ENCODE results near the gene MLYCD.

The MLYCD gene

GRCh38 chr16:83898463-83899271 is at the start of gene MLYCD:
Gene MLYCD (plus strand): TSS chr16:83899115. CDS start chr16:83899145, 30 bp downstream.
- DNase-seq (ENCODE audit: low spot score): peak; percentile 66

GRCh38 chr16:83849421-83849820 is 49.5 kb upstream of the MLYCD start:
- DNase-seq (ENCODE audit: low spot score): no peak

GRCh38 chr16:83850947-83851346 is 48.0 kb upstream of the MLYCD start:
- no peak for DNase-seq (ENCODE audit: low spot score)

- no peak for DNase-seq (ENCODE audit: low spot score)
Observed at GRCh38 chr16:83851473-83851872, 47.4 kb upstream of the MLYCD start.

GRCh38 chr16:83852774-83853173 is 46.1 kb upstream of the MLYCD start:
- DNase-seq (ENCODE audit: low spot score): no peak

- no peak for DNase-seq (ENCODE audit: low spot score)
Observed at GRCh38 chr16:83853834-83854233, 45.1 kb upstream of the MLYCD start.

GRCh38 chr16:83854420-83854819 is 44.5 kb upstream of the MLYCD start:
- DNase-seq (ENCODE audit: low spot score): no peak

- DNase-seq (ENCODE audit: low spot score): no peak
Observed at GRCh38 chr16:83856792-83857191, 42.1 kb upstream of the MLYCD start.

GRCh38 chr16:83859265-83859664 is 39.6 kb upstream of the MLYCD start:
- no peak for DNase-seq (ENCODE audit: low spot score)

GRCh38 chr16:83862661-83863060 is 36.3 kb upstream of the MLYCD start:
- DNase-seq (ENCODE audit: low spot score): no peak

GRCh38 chr16:83863682-83864081 is 35.2 kb upstream of the MLYCD start:
- DNase-seq (ENCODE audit: low spot score): no peak

- no peak for DNase-seq (ENCODE audit: low spot score)
Observed at GRCh38 chr16:83870830-83871229, 28.1 kb upstream of the MLYCD start.

GRCh38 chr16:83878838-83879237 is 20.1 kb upstream of the MLYCD start:
- DNase-seq (ENCODE audit: low spot score): no peak

GRCh38 chr16:83882163-83882885 is 16.6 kb upstream of the MLYCD start:
- DNase-seq (ENCODE audit: low spot score): no peak

- DNase-seq (ENCODE audit: low spot score): no peak
Observed at GRCh38 chr16:83886199-83886971, 12.5 kb upstream of the MLYCD start.

- DNase-seq (ENCODE audit: low spot score): no peak
Observed at GRCh38 chr16:83887080-83887479, 11.8 kb upstream of the MLYCD start.

- DNase-seq (ENCODE audit: low spot score): no peak
Observed at GRCh38 chr16:83887564-83887963, 11.4 kb upstream of the MLYCD start.

GRCh38 chr16:83888672-83889044 is 10.3 kb upstream of the MLYCD start:
- DNase-seq (ENCODE audit: low spot score): no peak

GRCh38 chr16:83890359-83890758 is 8.6 kb upstream of the MLYCD start:
- DNase-seq (ENCODE audit: low spot score): no peak

GRCh38 chr16:83891742-83892141 is 7.2 kb upstream of the MLYCD start:
- DNase-seq (ENCODE audit: low spot score): no peak

GRCh38 chr16:83895243-83895642 is 3.7 kb upstream of the MLYCD start:
- no peak for DNase-seq (ENCODE audit: low spot score)

GRCh38 chr16:83895942-83896341 is 3.0 kb upstream of the MLYCD start:
- DNase-seq (ENCODE audit: low spot score): no peak

Measured in activated CD4-positive, alpha-beta T cell treated with anti-CD3 and anti-CD28 coated beads, Interleukin-2, Interleukin-4, amounts not matched to agents 100 ng/mL and 50 ng/mL, durations not matched to agents 16 hours and 8 hours (primary cell).